GM13976 (cell line): ENCODE data around the gene GALNT5.

Experiments used
- DNase-seq: peaks from one replicate; pipeline ENCODE4 v3.0.0; 2012; ENCODE audit warnings: low spot score
- CTCF ChIP-seq: IDR thresholded peaks from 2 replicates; pipeline ENCODE4 v1.5.1; 2012; ENCODE audit warnings: borderline replicate concordance, mild to moderate bottlenecking; ENCODE audit not compliant: insufficient read depth; ENCODE audit errors: extremely low read depth, missing control alignments, control extremely low read depth
- in situ Hi-C: fragments of 300-500 bp; cut with MboI; formaldehyde crosslinking; loops from one replicate; pipeline ENCODE4 v1.12.0; 2022; ENCODE audit warnings: low sequenced_read_pairs, mixed read lengths, inconsistent platforms; ENCODE audit not compliant: unreplicated experiment

The GALNT5 gene

GRCh38 chr2:157345647-157346389 lies 88.3 kb downstream of the GALNT5 start:
- no peak for DNase-seq
- in situ Hi-C loops, result no loop called here
- TF ChIP-seq CTCF, result no peak

- in situ Hi-C loops, result no loop called here
- no peak for DNase-seq
- TF ChIP-seq CTCF, result no peak
Measured at GRCh38 chr2:157348291-157348921, 90.9 kb downstream of the GALNT5 start.

- in situ Hi-C loops, result no loop called here
- TF ChIP-seq CTCF, result no peak
- no peak for DNase-seq
Measured at GRCh38 chr2:157349949-157350515, 92.5 kb downstream of the GALNT5 start.

- in situ Hi-C loops, result no loop called here
- TF ChIP-seq CTCF, result no peak
- no peak for DNase-seq
Measured at GRCh38 chr2:157355618-157356017, 98.1 kb downstream of the GALNT5 start.

GRCh38 chr2:157359628-157360027 lies 102.1 kb downstream of the GALNT5 start:
- in situ Hi-C loops, result no loop called here

GRCh38 chr2:157361526-157361925 lies 104.0 kb downstream of the GALNT5 start:
- in situ Hi-C loops, result no loop called here
- TF ChIP-seq CTCF, result no peak
- DNase-seq, result no peak

More at GRCh38 chr2:157359628-157360027, 102.1 kb downstream of the GALNT5 start:
- no peak for DNase-seq
- TF ChIP-seq CTCF, result no peak
